IPS-11a (cell line): ENCODE results near the gene NPIPA7.
"Not testable (repeated sequence)": the region's sequence is repeated elsewhere in the genome, so short reads cannot be mapped to it uniquely, and the experiment has no call there.

Experiments
- H3K4me3 ChIP-seq: one replicate; pipeline ENCODE4 v1.5.1; 2013; ENCODE audit warnings: low read depth, low read length, control low read depth

NPIPA7 gene

GRCh38 chr16:16417914-16418544, 39.1 kb downstream of the NPIPA7 start:
- H3K4me3 ChIP-seq, result not testable (repeated sequence)

DNA sequence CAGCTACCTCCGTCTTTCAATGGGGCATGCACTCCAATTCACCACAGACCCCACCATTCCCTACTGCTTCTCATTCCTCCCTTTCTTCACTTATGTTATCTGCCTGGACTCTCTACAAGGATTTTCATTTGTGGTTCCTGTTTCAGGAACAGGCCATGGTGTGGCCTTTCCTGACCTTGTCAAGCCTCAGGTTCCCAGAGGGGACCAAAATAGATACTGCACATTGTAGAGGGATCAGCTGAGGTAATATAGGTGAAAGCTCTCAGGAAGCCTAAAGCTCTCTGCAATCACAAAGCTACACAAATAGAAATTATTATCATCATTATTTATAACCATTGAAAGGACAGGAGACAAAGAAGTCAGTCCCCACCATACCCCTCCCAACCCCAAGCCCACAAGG, 41.6 kb downstream of the NPIPA7 start:
- not testable (repeated sequence) for H3K4me3 ChIP-seq

GRCh38 chr16:16425146-16425545, 46.2 kb downstream of the NPIPA7 start:
- not testable (repeated sequence) for H3K4me3 ChIP-seq

- H3K4me3 ChIP-seq, result not testable (repeated sequence)
Observed at GRCh38 chr16:16431135-16431534, 52.2 kb downstream of the NPIPA7 start.

DNA sequence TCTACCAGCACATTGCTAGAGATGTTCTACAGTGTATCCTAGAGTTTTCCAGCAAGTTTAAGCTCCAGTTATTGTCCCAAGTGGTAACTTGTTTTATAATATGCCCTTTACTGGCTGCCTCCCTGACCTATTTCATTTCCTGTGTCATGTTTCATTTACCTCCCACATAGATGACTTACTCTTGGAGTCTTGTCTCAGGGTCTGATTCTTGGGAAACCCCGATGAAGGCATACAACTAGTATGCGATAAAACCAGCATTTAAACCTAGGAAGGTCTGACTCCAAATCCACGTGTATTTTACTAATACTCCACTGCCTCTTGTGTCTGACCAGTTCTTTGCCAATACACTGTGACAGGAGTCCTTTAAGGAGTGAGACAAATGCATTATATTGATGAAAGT, 55.8 kb downstream of the NPIPA7 start:
- H3K4me3 ChIP-seq, result not testable (repeated sequence)

DNA sequence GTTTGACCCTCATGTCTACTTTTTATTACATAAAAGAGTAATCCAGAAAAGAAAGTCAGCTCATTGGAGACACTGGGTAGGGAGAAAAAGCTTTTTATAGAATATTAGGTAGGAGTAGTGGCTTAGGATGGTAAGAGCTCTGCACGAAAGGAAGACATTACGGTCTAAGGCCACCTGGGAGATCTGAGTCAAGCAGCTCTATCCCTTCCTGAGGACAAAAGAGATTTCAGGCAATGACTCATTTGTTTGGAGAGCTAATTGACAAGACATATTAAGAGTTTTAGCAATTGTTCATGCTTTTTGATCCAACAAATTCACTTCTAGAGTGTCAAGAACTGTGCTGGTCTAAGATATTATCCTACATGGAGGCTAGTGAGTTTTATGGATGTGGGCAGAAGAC, 62.5 kb downstream of the NPIPA7 start:
- not testable (repeated sequence) for H3K4me3 ChIP-seq
